HepG2 (cell line): ENCODE results near the gene TSKU.

Source experiments
- PHF20 ChIP-seq: sonication (generic); formaldehyde crosslinking; IDR thresholded peaks from 2 replicates; pipeline ENCODE4 v1.5.0; 2020; ENCODE audit warnings: mild to moderate bottlenecking, missing genetic modification reagents
- POLR2A ChIP-seq, 2 experiments: IDR thresholded peaks; 2 replicates each; pipeline ENCODE4 v1.6.1; 2011; ENCODE audit warnings: low read depth in 2 of 2, low read length in 2 of 2, mild to moderate bottlenecking in 1 of 2, moderate library complexity in 1 of 2; ENCODE audit not compliant: insufficient read depth in 1 of 2

- no peak for TF ChIP-seq PHF20 (CRISPR knock-in tag)
- no peak for TF ChIP-seq POLR2A (IDR thresholded peaks at IDR 0.05; ENCODE audit: insufficient read depth in 1 of 2, low read depth in 2 of 2, low read length in 2 of 2)
These were observed 10.9 kb upstream of the TSKU start for GRCh38 chr11:76772100-76772782.
